ENCODE measurements around the gene LPO. TPM values are rescaled to one million over a fixed set of nuclear protein-coding genes. Genes with fewer than 3 reads are reported as not detected.

Gene LPO
- polyA plus RNA-seq, 1 experiment, result not detected

GRCh38 chr17:58312021-58312630, 73.7 kb downstream of the LPO start:
- ChIA-PET CTCF (interaction anchor here (0.7 to 1.2 kb wide), 2 partner anchors 13 to 193 kb away, joined by 3 read pairs; no protein-coding TSS in a partner anchor), POLR2A (no interaction called here)
- Histone ChIP-seq H3K27me3 (ENCODE audit: control insufficient read depth, insufficient read depth, low read length) (no peaks in the 10 kb centered on the region), H3K4me3 (ENCODE audit: low read depth, low read length) (no peak overlapping the region), H3K9me3 (ENCODE audit: control insufficient read depth, insufficient read depth, low read length) (no peaks in the 10 kb centered on the region; the same call in 1 of the 2 replicates), H3K27ac (ENCODE audit: low read depth, low read length) (no peak overlapping the region)
- DNase-seq (ENCODE audit: low read depth, low spot score), result no peak
- TF ChIP-seq CTCF (IDR thresholded peaks at IDR 0.05; ENCODE audit: low read depth, low read length), result no peak

- no peak for TF ChIP-seq CTCF (IDR thresholded peaks at IDR 0.05; ENCODE audit: low read depth, low read length)
- DNase-seq (ENCODE audit: low read depth, low spot score), result no peak
- Histone ChIP-seq H3K9me3 (ENCODE audit: control insufficient read depth, insufficient read depth, low read length) (no peaks in the 10 kb centered on the region; the same call in 1 of the 2 replicates), H3K4me3 (ENCODE audit: low read depth, low read length) (no peak overlapping the region), H3K27ac (ENCODE audit: low read depth, low read length) (no peak overlapping the region), H3K27me3 (ENCODE audit: control insufficient read depth, insufficient read depth, low read length) (no peaks in the 10 kb centered on the region)
- CTCF ChIA-PET, result interaction anchor here (0.7 to 1.2 kb wide), 2 partner anchors 13 to 193 kb away, joined by 3 read pairs; no protein-coding TSS in a partner anchor
- POLR2A ChIA-PET, result no interaction called here
Observed at GRCh38 chr17:58312829-58313228, 74.4 kb downstream of the LPO start.

GRCh38 chr17:58313815-58314705, 75.7 kb downstream of the LPO start:
- Histone ChIP-seq H3K27ac (ENCODE audit: low read depth, low read length) (no peak overlapping the region), H3K4me3 (ENCODE audit: low read depth, low read length) (no peak overlapping the region), H3K27me3 (ENCODE audit: control insufficient read depth, insufficient read depth, low read length) (no peaks in the 10 kb centered on the region), H3K9me3 (ENCODE audit: control insufficient read depth, insufficient read depth, low read length) (no peaks in the 10 kb centered on the region)
- DNase-seq (ENCODE audit: low read depth, low spot score), result no peak
- no peak for TF ChIP-seq CTCF (IDR thresholded peaks at IDR 0.05; ENCODE audit: low read depth, low read length)
- ChIA-PET CTCF (interaction anchor here (2.6 to 6.5 kb wide), 3 partner anchors 10 to 134 kb away, joined by 11 to 107 read pairs (median 68); partner anchors contain the start of gene RNF43), POLR2A (interaction anchor here (1.1 kb wide), 1 partner anchor 38 kb away, joined by 5 read pairs; the partner anchor contains the start of gene SUPT4H1)

GRCh38 chr17:58314706-58315015, 76.3 kb downstream of the LPO start:
- Histone ChIP-seq H3K4me3 (ENCODE audit: low read depth, low read length) (no peak overlapping the region), H3K27me3 (ENCODE audit: control insufficient read depth, insufficient read depth, low read length) (no peaks in the 10 kb centered on the region), H3K27ac (ENCODE audit: low read depth, low read length) (no peak overlapping the region), H3K9me3 (ENCODE audit: control insufficient read depth, insufficient read depth, low read length) (no peaks in the 10 kb centered on the region)
- ChIA-PET POLR2A (interaction anchor here (1.1 kb wide), 1 partner anchor 37 kb away, joined by 5 read pairs; the partner anchor contains the start of gene SUPT4H1), CTCF (interaction anchor here (2.6 to 6.5 kb wide), 3 partner anchors 10 to 133 kb away, joined by 11 to 107 read pairs (median 68); partner anchors contain the start of gene RNF43)
- DNase-seq (ENCODE audit: low read depth, low spot score), result no peak
- TF ChIP-seq CTCF (IDR thresholded peaks at IDR 0.05; ENCODE audit: low read depth, low read length), result no peak

Measured in AG04450 (cell line).